Peyer's patch (tissue), 4 donors: Measurements from ENCODE around the gene RAB39A. TPM values are rescaled to one million over a fixed set of nuclear protein-coding genes. Genes with fewer than 3 reads are reported as not detected.
"Not testable (repeated sequence)": the region's sequence is repeated elsewhere in the genome, so short reads cannot be mapped to it uniquely, and the experiment has no call there.

ENCODE experiments used
- DNase-seq, 3 donors: peaks; one replicate each; pipeline ENCODE4 v3.0.0-alpha.2; 2017 to 2019
- H3K27ac ChIP-seq, 4 donors: fragments of 200-600 bp; sonication (generic); one replicate each; pipeline ENCODE4 v1.5.1; 2016 to 2019
- H3K27me3 ChIP-seq, 2 donors: fragments of 200-600 bp; sonication (generic); one replicate each; pipeline ENCODE4 v1.5.1; 2019
- H3K36me3 ChIP-seq, 3 donors: fragments of 200-600 bp; sonication (generic); one replicate each; pipeline ENCODE4 v1.5.1; 2016 to 2019
- H3K4me1 ChIP-seq, 4 donors: fragments of 200-600 bp; sonication (generic); one replicate each; pipeline ENCODE4 v1.5.1; 2016 to 2019
- H3K4me3 ChIP-seq, 4 donors: fragments of 200-600 bp; sonication (generic); 1 replicate in 3 of 4; 2 replicates in 1 of 4; pipeline ENCODE4 v1.5.1; 2016 to 2019; ENCODE audit warnings: mild to moderate bottlenecking in 1 of 4
- H3K9me3 ChIP-seq, 4 donors: fragments of 200-600 bp; sonication (generic); one replicate each; pipeline ENCODE4 v1.5.1; 2016 to 2019; ENCODE audit warnings: mild to moderate bottlenecking in 1 of 4
- CTCF ChIP-seq, 6 experiments: fragments of 450-650 bp in 4 of 6; fragments of 200-600 bp in 2 of 6; sonication (generic) in 1 of 6; IDR thresholded peaks; one replicate each; pipeline ENCODE4 v1.5.1; 2017 to 2019; ENCODE audit warnings: antibody characterized with exemption in 6 of 6, mild to moderate bottlenecking in 3 of 6, moderate library complexity in 1 of 6
- POLR2A ChIP-seq, 2 donors: fragments of 450-650 bp; IDR thresholded peaks; one replicate each; pipeline ENCODE4 v1.5.1; 2017; ENCODE audit warnings: antibody characterized with exemption in 2 of 2, mild to moderate bottlenecking in 2 of 2, moderate library complexity in 2 of 2
- total RNA-seq, 4 donors: library from RNA; depleted of rRNA; stranded (reverse); fragments of >200 nt; gene quantifications; one replicate each; pipeline ENCODE4 v1.1.0, GENCODE V29; 2016

RAB39A gene
- total RNA-seq, 4 donors from 2014 or later, result 0.67 to 2.5 (median 0.87) TPM

GRCh38 chr11:107915229-107915628 is 13.0 kb upstream of the RAB39A start:
- DNase-seq, result no peak
- Histone ChIP-seq H3K27ac (no peak overlapping the region), H3K4me1 (no peaks in the 10 kb centered on the region), H3K4me3 (no peak overlapping the region), H3K27me3 (no peaks in the 10 kb centered on the region), H3K9me3 (no peaks in the 10 kb centered on the region), H3K36me3 (no peaks in the 10 kb centered on the region)
- TF ChIP-seq POLR2A (IDR thresholded peaks at IDR 0.05) (no peak), CTCF (IDR thresholded peaks at IDR 0.05) (no peak)

- Histone ChIP-seq H3K27ac (no peak overlapping the region), H3K4me3 (no peak overlapping the region), H3K9me3 (no peaks in the 10 kb centered on the region), H3K36me3 (no peaks in the 10 kb centered on the region), H3K27me3 (no peaks in the 10 kb centered on the region), H3K4me1 (no peaks in the 10 kb centered on the region)
- TF ChIP-seq POLR2A (IDR thresholded peaks at IDR 0.05) (no peak), CTCF (IDR thresholded peaks at IDR 0.05) (peak in 4 of 6 experiments; percentile 7 to 39 (median 23))
- peak in 1 of 3 donors; percentile 55 for DNase-seq
Measured at GRCh38 chr11:107916671-107917241, 11.5 kb upstream of the RAB39A start.

GRCh38 chr11:107921997-107922396 is 6.3 kb upstream of the RAB39A start:
- Histone ChIP-seq H3K27me3 (no peaks in the 10 kb centered on the region), H3K9me3 (no peaks in the 10 kb centered on the region), H3K27ac (no peak overlapping the region), H3K36me3 (no peaks in the 10 kb centered on the region), H3K4me3 (no peak overlapping the region), H3K4me1 (no peaks in the 10 kb centered on the region)
- DNase-seq, result no peak
- TF ChIP-seq POLR2A (IDR thresholded peaks at IDR 0.05) (no peak), CTCF (IDR thresholded peaks at IDR 0.05) (no peak)

- H3K27me3 ChIP-seq, H3K36me3 ChIP-seq, H3K27ac ChIP-seq, DNase-seq, H3K4me3 ChIP-seq, H3K9me3 ChIP-seq, H3K4me1 ChIP-seq: not testable (repeated sequence)
Measured at GRCh38 chr11:107923519-107923918, 4.7 kb upstream of the RAB39A start.

- H3K9me3 ChIP-seq, result no peaks in the 10 kb centered on the region
- no peak for TF ChIP-seq POLR2A (IDR thresholded peaks at IDR 0.05)
- TF ChIP-seq CTCF (IDR thresholded peaks at IDR 0.05), result no peak
- H3K4me1 ChIP-seq, result peaks cover 0 to 9% (median 1%) of the 10 kb centered on the region in 4 donors
- DNase-seq, result no peak
- no peak overlapping the region for H3K4me3 ChIP-seq
- no peak overlapping the region for H3K27ac ChIP-seq
- no peaks in the 10 kb centered on the region for H3K36me3 ChIP-seq
- H3K27me3 ChIP-seq, result no peaks in the 10 kb centered on the region
Measured at GRCh38 chr11:107924306-107924705, 3.9 kb upstream of the RAB39A start.

GRCh38 chr11:107927559-107927958 is 689 bp upstream of the RAB39A start:
- H3K9me3 ChIP-seq, result no peaks in the 10 kb centered on the region
- peaks cover 0 to 9% (median 1%) of the 10 kb centered on the region in 4 donors for H3K4me1 ChIP-seq
- no peaks in the 10 kb centered on the region for H3K36me3 ChIP-seq
- peak overlapping the region; percentile 40 to 58 (median 56) for H3K4me3 ChIP-seq
- no peak for DNase-seq
- TF ChIP-seq CTCF (IDR thresholded peaks at IDR 0.05) (no peak), POLR2A (IDR thresholded peaks at IDR 0.05) (no peak)
- H3K27me3 ChIP-seq, result no peaks in the 10 kb centered on the region
- no peak overlapping the region for H3K27ac ChIP-seq
